BLaER1 (cell line): Measurements from ENCODE around the gene YBX1.
"Not testable (repeated sequence)": the region's sequence is repeated elsewhere in the genome, so short reads cannot be mapped to it uniquely, and the experiment has no call there.

ENCODE experiments used
- H3K27ac ChIP-seq: shearing (Covaris generic); formaldehyde crosslinking; 2 replicates; pipeline ENCODE4 v1.8.1; 2022
- H3K27me3 ChIP-seq: shearing (Covaris generic); formaldehyde crosslinking; 2 replicates; pipeline ENCODE4 v1.8.1; 2022
- H3K36me3 ChIP-seq: shearing (Covaris generic); formaldehyde crosslinking; 2 replicates; pipeline ENCODE4 v1.8.1; 2022
- H3K4me1 ChIP-seq: shearing (Covaris generic); formaldehyde crosslinking; 2 replicates; pipeline ENCODE4 v1.8.1; 2022
- H3K4me2 ChIP-seq: shearing (Covaris generic); formaldehyde crosslinking; 2 replicates; pipeline ENCODE4 v1.8.1; 2022
- H3K4me3 ChIP-seq: shearing (Covaris generic); formaldehyde crosslinking; 2 replicates; pipeline ENCODE4 v1.8.1; 2022
- H3K9ac ChIP-seq: shearing (Covaris generic); formaldehyde crosslinking; 2 replicates; pipeline ENCODE4 v1.8.1; 2022
- H3K9me3 ChIP-seq: shearing (Covaris generic); formaldehyde crosslinking; 2 replicates; pipeline ENCODE4 v1.8.1; 2022
- H4K20me1 ChIP-seq: shearing (Covaris generic); formaldehyde crosslinking; 2 replicates; pipeline ENCODE4 v1.8.1; 2022
- Cebpa-rat ChIP-seq: shearing (Covaris generic); IDR thresholded peaks from 2 replicates; pipeline ENCODE4 v1.8.1; 2022

The YBX1 gene

GRCh38 chr1:42746436-42747105 lies 64.4 kb downstream of the YBX1 start:
- Histone ChIP-seq H4K20me1 (no peaks in the 10 kb centered on the region), H3K27me3 (no peaks in the 10 kb centered on the region), H3K27ac (no peak overlapping the region), H3K4me2 (no peak overlapping the region), H3K4me3 (no peak overlapping the region), H3K4me1 (no peaks in the 10 kb centered on the region), H3K9me3 (peaks cover 2% of the 10 kb centered on the region), H3K36me3 (peaks cover 59% of the 10 kb centered on the region), H3K9ac (no peak overlapping the region)
- TF ChIP-seq Cebpa-rat = no peak

- no peak overlapping the region for H3K4me2 ChIP-seq
- H3K9ac ChIP-seq = no peak overlapping the region
- H3K36me3 ChIP-seq = peaks cover 65% of the 10 kb centered on the region
- no peak for TF ChIP-seq Cebpa-rat
- H3K27ac ChIP-seq = no peak overlapping the region
- no peaks in the 10 kb centered on the region for H3K27me3 ChIP-seq
- no peaks in the 10 kb centered on the region for H3K4me1 ChIP-seq
- H3K4me3 ChIP-seq = no peak overlapping the region
- no peaks in the 10 kb centered on the region for H4K20me1 ChIP-seq
- H3K9me3 ChIP-seq = peaks cover 7% of the 10 kb centered on the region
These were observed 64.9 kb downstream of the YBX1 start for GRCh38 chr1:42747125-42747524.

GRCh38 chr1:42748021-42748420 lies 65.8 kb downstream of the YBX1 start:
- H3K27ac ChIP-seq = no peak overlapping the region
- peaks cover 14% of the 10 kb centered on the region for H3K9me3 ChIP-seq
- no peaks in the 10 kb centered on the region for H4K20me1 ChIP-seq
- H3K36me3 ChIP-seq = peaks cover 74% of the 10 kb centered on the region
- H3K9ac ChIP-seq = no peak overlapping the region
- H3K4me2 ChIP-seq = no peak overlapping the region
- H3K4me1 ChIP-seq = no peaks in the 10 kb centered on the region
- TF ChIP-seq Cebpa-rat = no peak
- H3K4me3 ChIP-seq = no peak overlapping the region
- no peaks in the 10 kb centered on the region for H3K27me3 ChIP-seq

- no peak overlapping the region for H3K27ac ChIP-seq
- no peaks in the 10 kb centered on the region for H4K20me1 ChIP-seq
- H3K4me1 ChIP-seq = no peaks in the 10 kb centered on the region
- no peak overlapping the region for H3K4me3 ChIP-seq
- H3K9ac ChIP-seq = no peak overlapping the region
- no peak for TF ChIP-seq Cebpa-rat
- peaks cover 81% of the 10 kb centered on the region for H3K36me3 ChIP-seq
- H3K4me2 ChIP-seq = no peak overlapping the region
- H3K9me3 ChIP-seq = peaks cover 14% of the 10 kb centered on the region
- H3K27me3 ChIP-seq = no peaks in the 10 kb centered on the region
These were observed 66.5 kb downstream of the YBX1 start for GRCh38 chr1:42748461-42749410.

GRCh38 chr1:42750041-42750440 lies 67.8 kb downstream of the YBX1 start:
- no peak overlapping the region for H3K4me2 ChIP-seq
- peaks cover 90% of the 10 kb centered on the region for H3K36me3 ChIP-seq
- H3K9me3 ChIP-seq = peaks cover 14% of the 10 kb centered on the region

GRCh38 chr1:42751511-42752070 lies 69.4 kb downstream of the YBX1 start:
- H3K27me3 ChIP-seq, H3K9ac ChIP-seq, H4K20me1 ChIP-seq, H3K4me2 ChIP-seq, H3K27ac ChIP-seq, H3K4me1 ChIP-seq, H3K4me3 ChIP-seq: not testable (repeated sequence)
- H3K36me3 ChIP-seq = peaks cover 90% of the 10 kb centered on the region
- peaks cover 14% of the 10 kb centered on the region for H3K9me3 ChIP-seq

More at GRCh38 chr1:42750041-42750440, 67.8 kb downstream of the YBX1 start:
- no peak overlapping the region for H3K27ac ChIP-seq
- H3K4me3 ChIP-seq = no peak overlapping the region
- TF ChIP-seq Cebpa-rat = no peak
- H4K20me1 ChIP-seq = no peaks in the 10 kb centered on the region
- no peaks in the 10 kb centered on the region for H3K27me3 ChIP-seq
- H3K9ac ChIP-seq = no peak overlapping the region
- no peaks in the 10 kb centered on the region for H3K4me1 ChIP-seq

GRCh38 chr1:42752284-42752683 lies 70.1 kb downstream of the YBX1 start:
- no peak for TF ChIP-seq Cebpa-rat
- H3K27ac ChIP-seq = no peak overlapping the region
- H3K27me3 ChIP-seq = no peaks in the 10 kb centered on the region
- no peaks in the 10 kb centered on the region for H3K4me1 ChIP-seq
- no peaks in the 10 kb centered on the region for H4K20me1 ChIP-seq
- H3K36me3 ChIP-seq = peaks cover 90% of the 10 kb centered on the region
- H3K9ac ChIP-seq = no peak overlapping the region
- H3K4me3 ChIP-seq = no peak overlapping the region
- H3K9me3 ChIP-seq = peaks cover 14% of the 10 kb centered on the region
- H3K4me2 ChIP-seq = no peak overlapping the region

GRCh38 chr1:42753070-42753469 lies 70.9 kb downstream of the YBX1 start:
- no peak overlapping the region for H3K4me2 ChIP-seq
- peaks cover 14% of the 10 kb centered on the region for H3K9me3 ChIP-seq
- no peak overlapping the region for H3K27ac ChIP-seq
- H4K20me1 ChIP-seq = no peaks in the 10 kb centered on the region
- H3K36me3 ChIP-seq = peaks cover 90% of the 10 kb centered on the region
- H3K9ac ChIP-seq = no peak overlapping the region
- H3K4me3 ChIP-seq = no peak overlapping the region
- no peak for TF ChIP-seq Cebpa-rat
- no peaks in the 10 kb centered on the region for H3K4me1 ChIP-seq
- no peaks in the 10 kb centered on the region for H3K27me3 ChIP-seq
